ENCODE measurements around the gene AKIRIN2.

The AKIRIN2 gene

DNA sequence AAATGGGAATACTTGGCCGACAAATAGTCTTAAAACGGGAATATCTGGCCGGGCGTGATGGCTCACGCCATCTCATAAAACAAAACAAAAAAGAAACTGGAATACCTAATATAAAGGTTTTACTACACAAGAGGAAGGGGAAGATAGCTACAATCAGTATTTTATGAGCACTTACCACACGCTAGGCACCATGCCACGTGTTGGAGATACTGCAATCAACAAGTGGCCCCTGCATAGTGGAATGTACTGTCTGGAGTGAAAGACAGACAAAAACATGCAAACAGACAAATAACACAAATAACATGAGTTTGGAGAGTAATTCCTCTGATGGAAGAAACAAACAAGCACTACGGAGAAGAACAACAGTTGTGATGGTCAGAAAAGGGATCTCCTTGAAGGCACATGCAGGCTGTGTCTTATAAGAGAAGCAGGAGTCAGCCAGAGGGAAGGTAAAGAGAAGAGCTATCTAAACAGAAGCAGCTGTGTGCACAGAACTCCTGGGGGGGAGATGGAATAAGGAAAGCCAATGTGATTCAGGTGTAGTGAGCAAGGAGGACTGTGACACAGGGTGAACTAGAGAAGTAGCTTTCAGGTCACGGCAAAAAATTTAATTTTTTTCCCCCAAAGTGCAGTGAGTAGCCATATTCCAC lies 39.1 kb upstream of the AKIRIN2 start (continued):
- TF ChIP-seq, protein P1, sequence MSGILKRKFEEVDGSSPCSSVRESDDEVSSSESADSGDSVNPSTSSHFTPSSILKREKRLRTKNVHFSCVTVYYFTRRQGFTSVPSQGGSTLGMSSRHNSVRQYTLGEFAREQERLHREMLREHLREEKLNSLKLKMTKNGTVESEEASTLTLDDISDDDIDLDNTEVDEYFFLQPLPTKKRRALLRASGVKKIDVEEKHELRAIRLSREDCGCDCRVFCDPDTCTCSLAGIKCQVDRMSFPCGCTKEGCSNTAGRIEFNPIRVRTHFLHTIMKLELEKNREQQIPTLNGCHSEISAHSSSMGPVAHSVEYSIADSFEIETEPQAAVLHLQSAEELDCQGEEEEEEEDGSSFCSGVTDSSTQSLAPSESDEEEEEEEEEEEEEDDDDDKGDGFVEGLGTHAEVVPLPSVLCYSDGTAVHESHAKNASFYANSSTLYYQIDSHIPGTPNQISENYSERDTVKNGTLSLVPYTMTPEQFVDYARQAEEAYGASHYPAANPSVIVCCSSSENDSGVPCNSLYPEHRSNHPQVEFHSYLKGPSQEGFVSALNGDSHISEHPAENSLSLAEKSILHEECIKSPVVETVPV (CRISPR knock-in tag; IDR thresholded peaks at IDR 0.05): no peak

DNA sequence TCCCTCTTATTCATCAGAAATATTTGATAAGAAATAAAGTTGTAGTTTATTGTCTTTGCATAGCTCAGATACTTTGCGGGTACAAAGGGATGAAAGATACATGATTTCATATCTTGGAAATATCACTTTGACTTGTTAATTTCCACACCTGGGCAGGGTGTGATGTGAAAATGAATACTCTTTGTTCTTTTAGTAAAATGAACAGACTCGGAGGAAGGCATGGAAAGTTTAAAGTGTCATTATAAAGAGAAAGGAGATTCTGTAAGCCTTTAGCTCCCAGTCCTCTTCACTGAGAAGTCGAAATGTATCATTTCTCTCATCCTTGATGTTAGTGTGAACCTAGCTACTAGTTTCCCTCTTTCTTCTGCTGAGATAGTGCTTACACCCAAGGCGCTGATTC lies 36.7 kb upstream of the AKIRIN2 start:
- TF ChIP-seq ISL1 (CRISPR knock-in tag; IDR thresholded peaks at IDR 0.05): no peak
- no peak for ATAC-seq

DNA sequence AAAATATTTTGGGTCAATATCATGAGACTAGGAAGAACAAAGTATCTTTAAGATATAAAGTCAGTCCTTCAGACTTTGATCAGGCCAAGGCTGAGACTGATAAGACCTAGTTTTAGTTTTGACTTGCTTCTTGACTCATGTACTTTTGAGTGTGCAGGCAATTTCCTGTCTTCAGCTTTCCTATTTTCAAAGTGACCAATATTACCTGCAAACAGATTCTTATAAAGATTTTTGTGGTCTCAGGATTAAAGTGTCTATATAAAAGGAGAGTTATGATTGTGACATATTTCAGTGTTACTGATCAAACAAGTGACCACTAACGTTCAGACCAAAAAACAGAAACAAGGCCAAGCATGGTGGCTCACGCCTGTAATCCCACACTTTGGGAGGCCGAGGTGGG lies 36.0 kb upstream of the AKIRIN2 start:
- ATAC-seq: no peak
- TF ChIP-seq, protein P2, sequence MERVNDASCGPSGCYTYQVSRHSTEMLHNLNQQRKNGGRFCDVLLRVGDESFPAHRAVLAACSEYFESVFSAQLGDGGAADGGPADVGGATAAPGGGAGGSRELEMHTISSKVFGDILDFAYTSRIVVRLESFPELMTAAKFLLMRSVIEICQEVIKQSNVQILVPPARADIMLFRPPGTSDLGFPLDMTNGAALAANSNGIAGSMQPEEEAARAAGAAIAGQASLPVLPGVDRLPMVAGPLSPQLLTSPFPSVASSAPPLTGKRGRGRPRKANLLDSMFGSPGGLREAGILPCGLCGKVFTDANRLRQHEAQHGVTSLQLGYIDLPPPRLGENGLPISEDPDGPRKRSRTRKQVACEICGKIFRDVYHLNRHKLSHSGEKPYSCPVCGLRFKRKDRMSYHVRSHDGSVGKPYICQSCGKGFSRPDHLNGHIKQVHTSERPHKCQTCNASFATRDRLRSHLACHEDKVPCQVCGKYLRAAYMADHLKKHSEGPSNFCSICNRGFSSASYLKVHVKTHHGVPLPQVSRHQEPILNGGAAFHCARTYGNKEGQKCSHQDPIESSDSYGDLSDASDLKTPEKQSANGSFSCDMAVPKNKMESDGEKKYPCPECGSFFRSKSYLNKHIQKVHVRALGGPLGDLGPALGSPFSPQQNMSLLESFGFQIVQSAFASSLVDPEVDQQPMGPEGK (CRISPR knock-in tag; IDR thresholded peaks at IDR 0.05; ENCODE audit: borderline replicate concordance): no peak
- TF ChIP-seq ISL1 (CRISPR knock-in tag; IDR thresholded peaks at IDR 0.05) (no peak), TOX (CRISPR knock-in tag; IDR thresholded peaks at IDR 0.05; ENCODE audit: borderline replicate concordance) (no peak), ZNF8 (CRISPR knock-in tag; IDR thresholded peaks at IDR 0.05) (no peak), ZNF70 (CRISPR knock-in tag; IDR thresholded peaks at IDR 0.05) (no peak)

DNA sequence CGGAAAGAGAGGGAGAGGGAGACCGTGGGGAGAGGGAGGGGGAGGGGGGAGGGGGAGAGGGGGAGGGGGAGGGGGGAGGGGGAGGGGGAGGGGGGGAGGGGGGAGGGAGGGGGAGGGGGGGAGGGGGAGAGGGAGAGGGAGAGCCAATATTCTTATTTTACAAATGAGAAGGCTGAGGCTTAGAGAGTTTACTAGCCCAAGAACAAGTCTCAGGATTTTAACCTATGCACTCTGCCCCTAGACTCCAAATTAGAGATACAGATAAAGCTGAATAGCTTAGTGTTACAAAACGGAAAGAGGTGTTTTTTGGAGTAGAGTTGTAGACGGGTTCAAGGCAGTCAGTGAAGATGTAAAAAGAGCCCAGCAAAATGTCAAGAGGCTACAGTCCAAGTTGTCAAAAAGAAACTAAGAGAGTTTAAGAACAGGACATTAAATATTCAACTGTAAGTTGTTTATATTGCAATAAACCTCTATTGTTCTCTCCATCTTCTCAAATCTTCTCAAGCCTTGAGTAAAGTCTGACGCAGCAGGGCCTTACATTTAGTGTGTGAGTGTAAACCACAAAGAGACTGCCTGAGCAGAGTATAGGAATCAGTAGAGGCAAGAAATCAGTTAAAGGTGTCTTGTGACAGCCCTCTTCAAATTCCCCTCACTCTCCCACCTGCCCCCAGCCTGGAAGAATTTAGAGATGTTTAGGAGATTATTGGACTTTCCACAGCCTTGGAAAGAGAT lies 34.9 kb upstream of the AKIRIN2 start:
- no peak for ATAC-seq
- TF ChIP-seq ARNTL (CRISPR knock-in tag; IDR thresholded peaks at IDR 0.05; ENCODE audit: borderline replicate concordance, low read depth) (no peak), ZNF70 (CRISPR knock-in tag; IDR thresholded peaks at IDR 0.05) (no peak), TCF4 (CRISPR knock-in tag; IDR thresholded peaks at IDR 0.05; ENCODE audit: borderline replicate concordance) (no peak), TOX (CRISPR knock-in tag; IDR thresholded peaks at IDR 0.05; ENCODE audit: borderline replicate concordance) (no peak), OSR1 (CRISPR knock-in tag; IDR thresholded peaks at IDR 0.05) (no peak), BACH2 (CRISPR knock-in tag; IDR thresholded peaks at IDR 0.05; ENCODE audit: borderline replicate concordance) (no peak), ZC3H10 (CRISPR knock-in tag; IDR thresholded peaks at IDR 0.05) (no peak), SNAI2 (CRISPR knock-in tag; IDR thresholded peaks at IDR 0.05) (no peak), ISL1 (CRISPR knock-in tag; IDR thresholded peaks at IDR 0.05) (no peak), ESRRG (CRISPR knock-in tag; IDR thresholded peaks at IDR 0.05) (no peak), ZNF8 (CRISPR knock-in tag; IDR thresholded peaks at IDR 0.05) (no peak)
- TF ChIP-seq, protein P3, sequence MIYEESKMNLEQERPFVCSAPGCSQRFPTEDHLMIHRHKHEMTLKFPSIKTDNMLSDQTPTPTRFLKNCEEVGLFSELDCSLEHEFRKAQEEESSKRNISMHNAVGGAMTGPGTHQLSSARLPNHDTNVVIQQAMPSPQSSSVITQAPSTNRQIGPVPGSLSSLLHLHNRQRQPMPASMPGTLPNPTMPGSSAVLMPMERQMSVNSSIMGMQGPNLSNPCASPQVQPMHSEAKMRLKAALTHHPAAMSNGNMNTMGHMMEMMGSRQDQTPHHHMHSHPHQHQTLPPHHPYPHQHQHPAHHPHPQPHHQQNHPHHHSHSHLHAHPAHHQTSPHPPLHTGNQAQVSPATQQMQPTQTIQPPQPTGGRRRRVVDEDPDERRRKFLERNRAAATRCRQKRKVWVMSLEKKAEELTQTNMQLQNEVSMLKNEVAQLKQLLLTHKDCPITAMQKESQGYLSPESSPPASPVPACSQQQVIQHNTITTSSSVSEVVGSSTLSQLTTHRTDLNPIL (CRISPR knock-in tag; IDR thresholded peaks at IDR 0.05; ENCODE audit: low read depth): no peak
- TF ChIP-seq, protein P1 (CRISPR knock-in tag; IDR thresholded peaks at IDR 0.05): no peak
- TF ChIP-seq, protein P4, sequence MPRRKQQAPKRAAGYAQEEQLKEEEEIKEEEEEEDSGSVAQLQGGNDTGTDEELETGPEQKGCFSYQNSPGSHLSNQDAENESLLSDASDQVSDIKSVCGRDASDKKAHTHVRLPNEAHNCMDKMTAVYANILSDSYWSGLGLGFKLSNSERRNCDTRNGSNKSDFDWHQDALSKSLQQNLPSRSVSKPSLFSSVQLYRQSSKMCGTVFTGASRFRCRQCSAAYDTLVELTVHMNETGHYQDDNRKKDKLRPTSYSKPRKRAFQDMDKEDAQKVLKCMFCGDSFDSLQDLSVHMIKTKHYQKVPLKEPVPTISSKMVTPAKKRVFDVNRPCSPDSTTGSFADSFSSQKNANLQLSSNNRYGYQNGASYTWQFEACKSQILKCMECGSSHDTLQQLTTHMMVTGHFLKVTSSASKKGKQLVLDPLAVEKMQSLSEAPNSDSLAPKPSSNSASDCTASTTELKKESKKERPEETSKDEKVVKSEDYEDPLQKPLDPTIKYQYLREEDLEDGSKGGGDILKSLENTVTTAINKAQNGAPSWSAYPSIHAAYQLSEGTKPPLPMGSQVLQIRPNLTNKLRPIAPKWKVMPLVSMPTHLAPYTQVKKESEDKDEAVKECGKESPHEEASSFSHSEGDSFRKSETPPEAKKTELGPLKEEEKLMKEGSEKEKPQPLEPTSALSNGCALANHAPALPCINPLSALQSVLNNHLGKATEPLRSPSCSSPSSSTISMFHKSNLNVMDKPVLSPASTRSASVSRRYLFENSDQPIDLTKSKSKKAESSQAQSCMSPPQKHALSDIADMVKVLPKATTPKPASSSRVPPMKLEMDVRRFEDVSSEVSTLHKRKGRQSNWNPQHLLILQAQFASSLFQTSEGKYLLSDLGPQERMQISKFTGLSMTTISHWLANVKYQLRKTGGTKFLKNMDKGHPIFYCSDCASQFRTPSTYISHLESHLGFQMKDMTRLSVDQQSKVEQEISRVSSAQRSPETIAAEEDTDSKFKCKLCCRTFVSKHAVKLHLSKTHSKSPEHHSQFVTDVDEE (CRISPR knock-in tag; IDR thresholded peaks at IDR 0.05): no peak
- TF ChIP-seq, protein P5, sequence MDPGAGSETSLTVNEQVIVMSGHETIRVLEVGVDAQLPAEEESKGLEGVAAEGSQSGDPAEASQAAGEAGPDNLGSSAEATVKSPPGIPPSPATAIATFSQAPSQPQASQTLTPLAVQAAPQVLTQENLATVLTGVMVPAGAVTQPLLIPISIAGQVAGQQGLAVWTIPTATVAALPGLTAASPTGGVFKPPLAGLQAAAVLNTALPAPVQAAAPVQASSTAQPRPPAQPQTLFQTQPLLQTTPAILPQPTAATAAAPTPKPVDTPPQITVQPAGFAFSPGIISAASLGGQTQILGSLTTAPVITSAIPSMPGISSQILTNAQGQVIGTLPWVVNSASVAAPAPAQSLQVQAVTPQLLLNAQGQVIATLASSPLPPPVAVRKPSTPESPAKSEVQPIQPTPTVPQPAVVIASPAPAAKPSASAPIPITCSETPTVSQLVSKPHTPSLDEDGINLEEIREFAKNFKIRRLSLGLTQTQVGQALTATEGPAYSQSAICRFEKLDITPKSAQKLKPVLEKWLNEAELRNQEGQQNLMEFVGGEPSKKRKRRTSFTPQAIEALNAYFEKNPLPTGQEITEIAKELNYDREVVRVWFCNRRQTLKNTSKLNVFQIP (CRISPR knock-in tag; IDR thresholded peaks at IDR 0.05; ENCODE audit: borderline replicate concordance, low read depth): no peak
